PC-3 (cell line): ENCODE data around the gene SPDYE1. TPM values are rescaled to one million over a fixed set of nuclear protein-coding genes. Genes with fewer than 3 reads are reported as not detected.
A peak's percentile ranks its signal among the peaks of the same experiment; 100 is the strongest.
"Not testable (repeated sequence)": the region's sequence is repeated elsewhere in the genome, so short reads cannot be mapped to it uniquely, and the experiment has no call there.

Source experiments
- ATAC-seq: fragments of 200-7000 bp; cut with Tn5 transposase; 2 replicates; pipeline ENCODE4 v1.9.1; 2020; ENCODE audit warnings: mild to moderate bottlenecking, moderate library complexity
- BruUV-seq: library from RNA; stranded (reverse); fragments of 400-500 nt; replicated peaks from 2 replicates; lab custom pipeline; 2021; lab: Mats Ljungman, UMichigan
- CTCF ChIA-PET: fragments of 300-600 bp; sonication (Branson Sonifier 250); formaldehyde crosslinking; loops from one replicate; lab custom pipeline; 2022; ENCODE audit warnings: antibody characterized with exemption; lab: Charles Lee
- POLR2A ChIA-PET: fragments of 300-600 bp; sonication (Branson Sonifier 250); formaldehyde crosslinking; loops from one replicate; lab custom pipeline; 2022; ENCODE audit warnings: antibody characterized with exemption; ENCODE audit not compliant: unreplicated experiment; lab: Charles Lee
- DNase-seq: peaks from one replicate; pipeline ENCODE4 v3.0.0-alpha.2; 2015
- H2AFZ ChIP-seq: fragments of 300-600 bp; sonication (generic); 2 replicates; pipeline ENCODE4 v1.6.0; 2016; ENCODE audit warnings: antibody characterized with exemption, low read length
- H3F3A ChIP-seq: fragments of 300-600 bp; sonication (generic); one replicate; pipeline ENCODE4 v1.6.0; 2017; ENCODE audit warnings: antibody characterized with exemption, low read length, control low read depth, mild to moderate bottlenecking; ENCODE audit not compliant: unreplicated experiment
- H3K27ac ChIP-seq: fragments of 300-600 bp; sonication (generic); 2 replicates; pipeline ENCODE4 v1.5.1; 2016; ENCODE audit warnings: mild to moderate bottlenecking, low read length
- H3K27me3 ChIP-seq: fragments of 300-600 bp; sonication (generic); 2 replicates; pipeline ENCODE4 v1.6.1; 2016; ENCODE audit warnings: low read length, mixed read lengths
- H3K36me3 ChIP-seq: fragments of 300-600 bp; sonication (generic); 2 replicates; pipeline ENCODE4 v1.6.1; 2016; ENCODE audit warnings: low read depth, mixed run types, low read length, mixed read lengths
- H3K4me1 ChIP-seq: fragments of 300-600 bp; sonication (generic); 2 replicates; pipeline ENCODE4 v1.5.1; 2016; ENCODE audit warnings: low read length; ENCODE audit not compliant: insufficient read depth
- H3K4me2 ChIP-seq: fragments of 300-600 bp; sonication (generic); 2 replicates; pipeline ENCODE4 v1.6.0; 2016; ENCODE audit warnings: low read length
- H3K4me3 ChIP-seq: fragments of 300-600 bp; sonication (generic); 2 replicates; pipeline ENCODE4 v1.5.1; 2016; ENCODE audit warnings: mild to moderate bottlenecking, low read length, mixed read lengths
- H3K79me2 ChIP-seq: fragments of 300-600 bp; sonication (generic); 2 replicates; pipeline ENCODE4 v1.6.1; 2017; ENCODE audit warnings: low read length, mixed read lengths
- H3K9ac ChIP-seq: fragments of 300-600 bp; sonication (generic); 2 replicates; pipeline ENCODE4 v1.6.0; 2016; ENCODE audit warnings: mild to moderate bottlenecking, low read length
- H3K9me2 ChIP-seq: fragments of 300-600 bp; sonication (generic); replicated peaks from 2 replicates; pipeline ENCODE4 v1.6.1; 2016; ENCODE audit warnings: mixed run types, low read length, mixed read lengths
- H3K9me3 ChIP-seq: fragments of 300-600 bp; sonication (generic); 2 replicates; pipeline ENCODE4 v1.6.1; 2016; ENCODE audit warnings: low read length, mixed read lengths
- H4K20me1 ChIP-seq: fragments of 300-600 bp; sonication (generic); 2 replicates; pipeline ENCODE4 v1.6.1; 2016; ENCODE audit warnings: low read length, mixed read lengths
- CTCF ChIP-seq: fragments of 300-600 bp; sonication (generic); conservative IDR thresholded peaks from 2 replicates; pipeline ENCODE4 v1.5.1; 2017; ENCODE audit warnings: antibody characterized with exemption, low read depth, mild to moderate bottlenecking, low read length
- EZH2 ChIP-seq: fragments of 300-600 bp; sonication (generic); IDR thresholded peaks from one replicate; pipeline ENCODE4 v1.6.1; 2017; ENCODE audit warnings: antibody characterized with exemption, mild to moderate bottlenecking, low read length; ENCODE audit not compliant: unreplicated experiment
- EZH2phosphoT487 ChIP-seq: fragments of 300-600 bp; sonication (generic); IDR thresholded peaks from 2 replicates; pipeline ENCODE4 v1.6.1; 2018; ENCODE audit warnings: mild to moderate bottlenecking, antibody characterized with exemption, low read length, borderline replicate concordance
- intact Hi-C: fragments of 100-400 bp; cut with micrococcal nuclease; formaldehyde crosslinking; loops from 2 replicates; pipeline ENCODE4 v1.9.0; 2023
- total RNA-seq: library from RNA; depleted of rRNA; stranded (reverse); fragments of >200 nt; gene quantifications from 2 replicates; pipeline ENCODE4 v1.2.3, GENCODE V29; 2014

The SPDYE1 gene
- total RNA-seq, 1 experiment from 2014 or later = not detected

- H3K9me3 ChIP-seq = no peaks in the 10 kb centered on the region
- no TSS peak for BruUV-seq
- no peak overlapping the region for H2AFZ ChIP-seq
- H3K9me2 ChIP-seq = no peaks in the 10 kb centered on the region
- intact Hi-C loops = loop anchor here (1.0 to 2.0 kb wide), 2 partner anchors 81 to 116 kb away; no protein-coding TSS in a partner anchor
- H3K4me3 ChIP-seq = no peak overlapping the region
- ChIA-PET POLR2A (interaction anchor here (0.6 kb wide), 2 partner anchors 111 to 315 kb away, joined by 3 to 20 read pairs; no protein-coding TSS in a partner anchor), CTCF (interaction anchor here (0.6 to 0.9 kb wide), 5 partner anchors 11 to 1068 kb away, joined by 3 to 5 read pairs (median 4); no protein-coding TSS in a partner anchor)
- no peaks in the 10 kb centered on the region for H4K20me1 ChIP-seq
- no peak overlapping the region for H3K27ac ChIP-seq
- H3K36me3 ChIP-seq = no peaks in the 10 kb centered on the region
- DNase-seq = peak; percentile 69
- H3K27me3 ChIP-seq = no peaks in the 10 kb centered on the region
- H3K4me1 ChIP-seq = no peaks in the 10 kb centered on the region
- TF ChIP-seq EZH2 = no peak
- TF ChIP-seq CTCF = peak; percentile 83
- TF ChIP-seq EZH2phosphoT487 = no peak
- no peaks in the 10 kb centered on the region for H3F3A ChIP-seq
- no peak overlapping the region for H3K4me2 ChIP-seq
- ATAC-seq = peak; percentile 100
- no peaks in the 10 kb centered on the region for H3K79me2 ChIP-seq
- no peak overlapping the region for H3K9ac ChIP-seq
Observed at GRCh38 chr7:43954524-43955228, 43.0 kb upstream of the SPDYE1 start.

- Histone ChIP-seq H3K4me2 (no peak overlapping the region), H3K4me3 (no peak overlapping the region), H4K20me1 (no peaks in the 10 kb centered on the region), H3K27ac (no peak overlapping the region), H3F3A (no peaks in the 10 kb centered on the region), H3K4me1 (no peaks in the 10 kb centered on the region), H3K27me3 (no peaks in the 10 kb centered on the region), H2AFZ (no peak overlapping the region), H3K79me2 (no peaks in the 10 kb centered on the region), H3K9ac (no peak overlapping the region), H3K36me3 (no peaks in the 10 kb centered on the region), H3K9me2 (no peaks in the 10 kb centered on the region), H3K9me3 (no peaks in the 10 kb centered on the region)
- intact Hi-C loops = no loop called here
- TF ChIP-seq EZH2phosphoT487 = no peak
- TF ChIP-seq EZH2 = no peak
- no peak for TF ChIP-seq CTCF
- no peak for ATAC-seq
- BruUV-seq = no TSS peak
- no peak for DNase-seq
- ChIA-PET CTCF (no interaction called here), POLR2A (no interaction called here)
Observed at GRCh38 chr7:43956027-43956426, 41.7 kb upstream of the SPDYE1 start.

- Histone ChIP-seq H3K4me3 (no peak overlapping the region), H3K79me2 (no peaks in the 10 kb centered on the region), H3F3A (no peaks in the 10 kb centered on the region), H3K9ac (no peak overlapping the region), H3K36me3 (no peaks in the 10 kb centered on the region), H3K9me2 (no peaks in the 10 kb centered on the region), H2AFZ (no peak overlapping the region), H3K27ac (no peak overlapping the region), H3K4me2 (no peak overlapping the region), H3K9me3 (no peaks in the 10 kb centered on the region), H3K27me3 (no peaks in the 10 kb centered on the region), H3K4me1 (no peaks in the 10 kb centered on the region), H4K20me1 (no peaks in the 10 kb centered on the region)
- no peak for DNase-seq
- POLR2A ChIA-PET = no interaction called here
- CTCF ChIA-PET = no interaction called here
- no peak for ATAC-seq
- TF ChIP-seq CTCF (no peak), EZH2 (no peak), EZH2phosphoT487 (no peak)
- intact Hi-C loops = no loop called here
- BruUV-seq = no TSS peak
Observed at GRCh38 chr7:43960933-43961332, 36.8 kb upstream of the SPDYE1 start.

- H3K27me3 ChIP-seq, H3K9ac ChIP-seq, H3K36me3 ChIP-seq, H3K27ac ChIP-seq, H4K20me1 ChIP-seq, H3K4me2 ChIP-seq, H3K4me3 ChIP-seq, H3K9me3 ChIP-seq, DNase-seq, intact Hi-C loops, H2AFZ ChIP-seq, ATAC-seq, H3K79me2 ChIP-seq, H3F3A ChIP-seq, BruUV-seq, H3K4me1 ChIP-seq, H3K9me2 ChIP-seq, CTCF ChIA-PET: not testable (repeated sequence)
- POLR2A ChIA-PET = interaction anchor here (0.6 kb wide), 1 partner anchor 56 kb away, joined by 4 read pairs; no protein-coding TSS in a partner anchor
Observed at GRCh38 chr7:43966392-43966791, 31.3 kb upstream of the SPDYE1 start.
